GM12891 (cell line): ENCODE measurements around the gene UNK.

Experiments
- DNase-seq: peaks from one replicate; pipeline ENCODE4 v3.0.0; 2011; ENCODE audit warnings: low spot score; ENCODE audit not compliant: insufficient read length
- FAIRE-seq: peaks from 2 replicates; lab custom pipeline; 2011; peaks lifted over from hg19 to GRCh38; lab: Jason Lieb, UNC
- PAX5 ChIP-seq: IDR thresholded peaks from 2 replicates; pipeline ENCODE4 v1.6.1; 2011; ENCODE audit warnings: low read length, moderate library complexity, mild to moderate bottlenecking; ENCODE audit not compliant: insufficient read depth, severe bottlenecking
- POLR2A ChIP-seq: IDR thresholded peaks from 2 replicates; pipeline ENCODE4 v1.6.1; 2011; ENCODE audit warnings: low read depth, low read length, control low read depth
- POLR2AphosphoS5 ChIP-seq: IDR thresholded peaks from 2 replicates; pipeline ENCODE4 v1.6.1; 2011; ENCODE audit warnings: low read depth, low read length, control low read depth
- POU2F2 ChIP-seq: IDR thresholded peaks from 2 replicates; pipeline ENCODE4 v1.6.1; 2011; ENCODE audit warnings: low read depth, mild to moderate bottlenecking, control low read depth, low read length, moderate library complexity
- SPI1 ChIP-seq: IDR thresholded peaks from 2 replicates; pipeline ENCODE4 v1.6.1; 2011; ENCODE audit warnings: low read depth, low read length, control low read depth
- TAF1 ChIP-seq: IDR thresholded peaks from 2 replicates; pipeline ENCODE4 v1.6.1; 2011; ENCODE audit warnings: low read depth, low read length, control low read depth

Gene UNK

GRCh38 chr17:75832652-75833400, 48.2 kb downstream of the UNK start:
- no peak for TF ChIP-seq PAX5
- no peak for TF ChIP-seq TAF1
- TF ChIP-seq POLR2A, result no peak
- TF ChIP-seq SPI1, result no peak
- TF ChIP-seq POU2F2, result no peak
- no peak for TF ChIP-seq POLR2AphosphoS5
- DNase-seq (no peak), FAIRE-seq (peak; percentile 58)

GRCh38 chr17:75834279-75834920, 49.8 kb downstream of the UNK start:
- TF ChIP-seq POU2F2 (no peak), POLR2A (no peak), POLR2AphosphoS5 (no peak), PAX5 (no peak), SPI1 (no peak), TAF1 (no peak)
- DNase-seq (no peak), FAIRE-seq (no peak)

GRCh38 chr17:75834928-75835653, 50.5 kb downstream of the UNK start:
- no peak for TF ChIP-seq POU2F2
- no peak for TF ChIP-seq SPI1
- TF ChIP-seq POLR2A, result no peak
- TF ChIP-seq POLR2AphosphoS5, result no peak
- no peak for TF ChIP-seq TAF1
- no peak for TF ChIP-seq PAX5
- FAIRE-seq (no peak), DNase-seq (no peak)

- DNase-seq, result no peak
- TF ChIP-seq POLR2AphosphoS5, result no peak
- TF ChIP-seq POLR2A, result no peak
- FAIRE-seq, result no peak
Observed at GRCh38 chr17:75835654-75835987, 51.0 kb downstream of the UNK start.

- no peak for DNase-seq
- TF ChIP-seq POU2F2 (no peak), POLR2AphosphoS5 (no peak), PAX5 (no peak), POLR2A (no peak), TAF1 (no peak), SPI1 (no peak)
- FAIRE-seq, result no peak
Observed at GRCh38 chr17:75836605-75837004, 52.0 kb downstream of the UNK start.

- FAIRE-seq, result no peak
- no peak for DNase-seq
- TF ChIP-seq POLR2AphosphoS5 (no peak), SPI1 (no peak), POLR2A (no peak), TAF1 (no peak), POU2F2 (no peak), PAX5 (no peak)
Observed at GRCh38 chr17:75837899-75838298, 53.3 kb downstream of the UNK start.

- FAIRE-seq, result no peak
- DNase-seq, result no peak
- TF ChIP-seq PAX5, result no peak
- no peak for TF ChIP-seq POLR2A
- TF ChIP-seq POU2F2, result no peak
- no peak for TF ChIP-seq TAF1
- TF ChIP-seq SPI1, result no peak
- TF ChIP-seq POLR2AphosphoS5, result no peak
Observed at GRCh38 chr17:75838410-75838809, 53.8 kb downstream of the UNK start.

GRCh38 chr17:75839942-75840798, 55.6 kb downstream of the UNK start:
- TF ChIP-seq POLR2A, result no peak
- no peak for TF ChIP-seq SPI1
- no peak for TF ChIP-seq PAX5
- FAIRE-seq (no peak), DNase-seq (no peak)

- no peak for DNase-seq
- FAIRE-seq, result no peak
- TF ChIP-seq SPI1, result no peak
- TF ChIP-seq POU2F2, result no peak
- TF ChIP-seq POLR2A, result no peak
- no peak for TF ChIP-seq PAX5
- no peak for TF ChIP-seq TAF1
- no peak for TF ChIP-seq POLR2AphosphoS5
Observed at GRCh38 chr17:75840799-75841164, 56.2 kb downstream of the UNK start.
